ENCODE measurements around the gene RRP36. TPM values are rescaled to one million over a fixed set of nuclear protein-coding genes. Genes with fewer than 3 reads are reported as not detected.

The RRP36 gene
- total RNA-seq, 1 experiment from 2014 or later, result 63.4 TPM

DNA sequence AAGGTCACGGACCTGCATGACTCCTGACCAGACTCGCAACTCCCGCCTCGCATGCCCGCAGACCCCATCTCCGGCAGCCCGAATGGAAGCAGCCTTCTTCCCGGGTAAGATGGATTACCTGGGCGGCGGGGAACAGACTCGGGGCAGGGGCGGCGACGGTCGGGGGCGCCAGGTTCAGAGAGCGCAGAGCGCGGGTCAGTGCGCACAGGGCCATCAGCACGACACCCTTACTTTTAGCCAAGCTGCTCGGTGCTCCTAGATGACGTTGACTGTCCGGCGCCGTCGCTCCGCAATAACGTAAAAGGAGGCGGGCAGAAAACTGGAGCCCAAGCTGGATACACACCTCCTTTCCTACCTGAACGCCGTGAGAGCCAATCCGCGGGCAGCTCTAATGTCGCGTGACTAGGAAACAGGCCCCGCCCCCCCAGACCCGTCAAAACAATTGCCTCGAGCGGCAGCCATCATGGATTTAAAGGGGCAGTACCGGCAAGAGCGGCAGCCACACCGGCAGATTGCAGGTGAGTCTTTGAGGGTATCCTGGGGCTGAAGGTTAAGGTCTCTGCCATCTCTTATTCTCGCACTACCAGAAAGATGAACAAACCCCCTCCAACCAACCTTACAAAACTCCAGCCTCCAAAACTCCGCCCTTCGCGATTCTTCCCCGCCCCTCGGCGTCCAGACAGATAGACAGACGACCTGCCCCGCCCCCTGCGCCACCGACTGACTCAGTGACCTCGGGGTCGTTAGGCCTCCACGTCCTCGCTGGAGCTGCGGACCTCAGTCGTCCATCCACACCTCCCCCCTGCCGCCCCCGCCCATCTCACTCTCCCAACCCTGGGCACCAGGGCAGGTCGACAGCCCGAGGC lies 38.0 kb downstream of the RRP36 start, which contains the start of the genes KLC4 and MRPL2:
KLC4 (plus strand) TSS at position 464 of the 866 bp plus-strand sequence. CDS start 1,705 bp downstream, outside the sequence.
MRPL2 (minus strand) TSS at position 267 of the 866 bp plus-strand sequence; CDS start at position 214, 53 bp downstream.
- no TSS peak for BruUV-seq (replicated peaks)
- Histone ChIP-seq H3K4me1 (ENCODE audit: control insufficient read depth in 1 of 2, insufficient read depth in 2 of 2, low read length in 2 of 2) (peaks cover 10 to 25% of the 10 kb centered on the region in 2 experiments; a peak in 3 of 4 replicates), H4K20me1 (ENCODE audit: insufficient read depth) (no peaks in the 10 kb centered on the region), H3K27me3 (ENCODE audit: insufficient read depth, low read length) (no peaks in the 10 kb centered on the region), H3K9me3 (ENCODE audit: control insufficient read depth in 1 of 2, insufficient read depth in 1 of 2, low read depth in 1 of 2, low read length in 2 of 2) (no peaks in the 10 kb centered on the region), H3K79me2 (ENCODE audit: insufficient read depth, low read length) (peaks cover 24% of the 10 kb centered on the region), H3K36me3 (ENCODE audit: control insufficient read depth in 1 of 2, insufficient read depth in 2 of 2, low read length in 2 of 2) (peaks cover 0 to 19% of the 10 kb centered on the region in 2 experiments; a peak in 1 of 4 replicates), H3K9ac (ENCODE audit: low read length) (peak within 1 kb of the TSS; percentile 90), H3K27ac (ENCODE audit: low read depth, low read length) (peak within 1 kb of the TSS; percentile 65), H2AFZ (ENCODE audit: low read depth, low read length, poor library complexity, severe bottlenecking) (peak within 1 kb of the TSS; percentile 67), H3K4me2 (ENCODE audit: low read length) (peak within 1 kb of the TSS; percentile 81), H3K9me2 (ENCODE audit: insufficient read depth) (no peaks in the 10 kb centered on the region), H3K4me3 (replicated peaks in 1 of 2; ENCODE audit: low read depth in 1 of 2, low read length in 2 of 2) (peak within 1 kb of the TSS; percentile 89)
- ChIA-PET RAD21 (ENCODE audit: low non-redundant PET in 1 of 2, low total read pairs in 2 of 2, uncharacterized antibody in 2 of 2, unreplicated experiment in 2 of 2) (interaction anchor here (0.6 to 1.0 kb wide), 3 partner anchors 45 to 84 kb away, joined by 3 to 5 read pairs (median 3); partner anchors contain the start of gene KLHDC3 (in 1 of the 2)), POLR2A (interaction anchor here (1.4 to 1.5 kb wide), 2 partner anchors 45 to 75 kb away, joined by 7 to 9 read pairs; partner anchors contain the start of genes KLHDC3, MEA1 and PPP2R5D), CTCF (interaction anchor here (0.9 to 1.0 kb wide), 3 partner anchors 12 to 84 kb away, joined by 3 to 5 read pairs (median 5); partner anchors contain the start of gene PTK7)
- ATAC-seq (peak; percentile 96), DNase-seq (ENCODE audit: low read depth, low spot score) (peak; percentile 97)
- TF ChIP-seq YY1 (IDR thresholded peaks at IDR 0.05; ENCODE audit: extremely low read depth, insufficient replicate concordance, low read depth, low read length) (peak; percentile 96), POLR2AphosphoS5 (IDR thresholded peaks at IDR 0.05; ENCODE audit: low read depth, low read length) (peak; percentile 95), TCF7L2 (IDR thresholded peaks at IDR 0.05; ENCODE audit: borderline replicate concordance, extremely low read depth, insufficient read depth, insufficient read length) (no peak), ZNF274 (IDR thresholded peaks at IDR 0.05; ENCODE audit: low read depth, low read length) (no peak), ZFX (IDR thresholded peaks at IDR 0.05) (peak; percentile 22; the same call in 1 of the 2 replicates)
- TF ChIP-seq, protein P1, sequence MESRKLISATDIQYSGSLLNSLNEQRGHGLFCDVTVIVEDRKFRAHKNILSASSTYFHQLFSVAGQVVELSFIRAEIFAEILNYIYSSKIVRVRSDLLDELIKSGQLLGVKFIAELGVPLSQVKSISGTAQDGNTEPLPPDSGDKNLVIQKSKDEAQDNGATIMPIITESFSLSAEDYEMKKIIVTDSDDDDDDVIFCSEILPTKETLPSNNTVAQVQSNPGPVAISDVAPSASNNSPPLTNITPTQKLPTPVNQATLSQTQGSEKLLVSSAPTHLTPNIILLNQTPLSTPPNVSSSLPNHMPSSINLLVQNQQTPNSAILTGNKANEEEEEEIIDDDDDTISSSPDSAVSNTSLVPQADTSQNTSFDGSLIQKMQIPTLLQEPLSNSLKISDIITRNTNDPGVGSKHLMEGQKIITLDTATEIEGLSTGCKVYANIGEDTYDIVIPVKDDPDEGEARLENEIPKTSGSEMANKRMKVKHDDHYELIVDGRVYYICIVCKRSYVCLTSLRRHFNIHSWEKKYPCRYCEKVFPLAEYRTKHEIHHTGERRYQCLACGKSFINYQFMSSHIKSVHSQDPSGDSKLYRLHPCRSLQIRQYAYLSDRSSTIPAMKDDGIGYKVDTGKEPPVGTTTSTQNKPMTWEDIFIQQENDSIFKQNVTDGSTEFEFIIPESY (IDR thresholded peaks at IDR 0.05; ENCODE audit: extremely low read depth, insufficient replicate concordance, low read length), result peak; percentile 78
- intact Hi-C loops (cut with micrococcal nuclease), result loop anchor here (1.0 to 5.0 kb wide), 4 partner anchors 47 to 158 kb away; partner anchors contain the start of genes KLHDC3, MEA1 and SRF
